Activated naive CD8-positive, alpha-beta T cell (primary cell): ENCODE data around the gene SPINT2.
"Not testable (repeated sequence)": the region's sequence is repeated elsewhere in the genome, so short reads cannot be mapped to it uniquely, and the experiment has no call there.

Experiments used
- H3K27ac Mint-ChIP-seq: one replicate; pipeline ENCODE4 v1.8.0; 2021; ENCODE audit warnings: mixed read lengths
- H3K27me3 Mint-ChIP-seq: one replicate; pipeline ENCODE4 v1.8.0; 2021; ENCODE audit warnings: mixed read lengths
- H3K36me3 Mint-ChIP-seq: one replicate; pipeline ENCODE4 v1.8.0; 2021; ENCODE audit warnings: mixed read lengths
- H3K4me1 Mint-ChIP-seq: one replicate; pipeline ENCODE4 v1.8.0; 2021; ENCODE audit warnings: low read depth, mixed read lengths
- H3K4me3 Mint-ChIP-seq: one replicate; pipeline ENCODE4 v1.8.0; 2021; ENCODE audit warnings: mild to moderate bottlenecking, mixed read lengths
- H3K9me3 Mint-ChIP-seq: one replicate; pipeline ENCODE4 v1.8.0; 2021; ENCODE audit warnings: low read depth, mixed read lengths

SPINT2 gene

DNA sequence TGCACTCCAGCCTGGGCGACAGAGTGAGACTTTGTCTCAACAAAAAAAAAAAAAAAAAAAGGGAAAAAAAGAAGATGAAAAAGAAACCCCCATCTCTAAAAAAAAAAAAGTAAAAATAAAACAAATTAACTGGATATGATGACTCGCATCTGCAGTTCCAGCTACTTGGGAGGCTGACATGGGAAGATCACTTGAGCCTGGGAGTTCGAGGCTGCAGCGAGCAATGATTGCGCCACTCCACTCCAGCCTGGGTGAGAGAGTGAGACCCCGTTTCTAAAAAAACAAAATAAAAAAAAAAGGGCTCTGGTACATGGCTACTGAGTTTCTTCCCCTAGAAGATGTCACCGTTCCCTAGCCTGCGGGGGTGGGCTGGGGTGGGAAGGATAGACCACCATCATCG is 68.9 kb downstream of the SPINT2 start:
- Mint-ChIP-seq H3K27me3 (no peaks in the 10 kb centered on the region), H3K27ac (no peak overlapping the region), H3K9me3 (no peaks in the 10 kb centered on the region), H3K4me1 (peaks cover 7% of the 10 kb centered on the region), H3K36me3 (no peaks in the 10 kb centered on the region), H3K4me3 (no peak overlapping the region)

DNA sequence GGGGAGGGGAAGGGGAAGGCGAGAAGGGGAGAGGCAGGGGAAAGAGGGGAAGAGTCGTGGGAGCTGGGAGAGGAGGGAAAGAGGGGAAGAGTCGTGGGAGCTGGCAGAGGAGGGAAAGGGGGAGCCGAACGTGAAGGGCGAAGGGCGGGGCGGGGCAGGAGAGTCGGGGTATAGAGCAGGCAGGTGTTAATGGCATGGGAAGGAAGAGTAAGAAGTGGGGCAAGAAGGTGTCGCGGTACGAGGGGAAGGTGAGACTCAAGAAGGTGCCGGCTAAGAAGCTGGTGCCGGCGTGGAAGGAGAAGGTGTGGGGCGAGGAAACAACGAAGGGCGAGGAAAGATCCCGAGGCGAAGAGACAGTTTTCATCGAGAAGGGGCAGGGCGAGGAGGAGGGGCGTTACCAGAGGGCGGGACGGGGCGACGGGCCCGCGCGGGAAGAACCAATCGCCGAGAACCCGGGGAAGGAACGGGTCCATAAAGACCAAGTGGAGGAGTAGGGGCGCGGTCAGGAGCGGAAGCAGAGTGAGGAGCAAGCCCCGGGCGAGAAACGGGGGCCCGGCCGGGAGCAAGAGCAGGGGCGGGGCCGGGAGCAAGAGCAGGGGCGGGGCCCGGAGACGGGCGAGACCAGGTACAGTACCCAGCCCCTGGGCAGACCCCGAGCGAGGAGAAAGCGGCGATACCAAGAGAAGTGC is 71.7 kb downstream of the SPINT2 start:
- H3K27me3 Mint-ChIP-seq = no peaks in the 10 kb centered on the region

DNA sequence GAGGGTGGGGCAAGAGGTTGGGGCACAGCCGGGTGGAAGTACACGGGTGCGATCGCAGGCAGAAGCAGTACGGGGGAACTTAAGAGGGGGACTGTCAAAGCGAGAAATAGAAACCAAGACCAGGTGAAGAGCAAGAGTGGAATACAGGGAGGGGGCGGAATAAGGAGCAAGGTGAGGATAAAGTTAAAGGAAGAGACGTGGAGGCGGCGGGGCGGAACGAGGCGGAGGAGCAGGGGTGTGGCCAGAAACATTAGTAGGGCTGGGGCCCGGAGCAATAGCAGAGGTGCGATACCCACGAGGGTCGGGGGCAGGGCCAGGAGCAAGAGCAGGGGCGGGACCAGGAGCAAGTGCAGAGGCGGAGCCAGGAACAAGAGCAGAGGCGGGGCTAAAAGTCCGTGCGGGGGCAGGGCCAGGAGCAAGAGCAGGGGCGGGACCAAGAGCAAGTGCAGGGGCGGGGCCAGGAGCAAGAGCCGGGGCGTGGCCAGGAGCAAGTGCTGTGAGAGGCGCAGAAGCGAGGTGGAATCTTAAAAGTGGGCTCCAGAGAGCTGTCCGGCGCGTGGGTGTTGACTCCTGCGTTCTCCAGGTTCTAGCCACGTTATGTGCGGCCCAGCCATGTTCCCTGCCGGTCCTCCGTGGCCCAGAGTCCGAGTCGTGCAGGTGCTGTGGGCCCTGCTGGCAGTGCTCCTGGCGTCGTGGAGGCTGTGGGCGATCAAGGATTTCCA is 72.4 kb downstream of the SPINT2 start:
- Mint-ChIP-seq H3K4me3 (peak overlapping the region; percentile 95), H3K27me3 (no peaks in the 10 kb centered on the region), H3K36me3 (no peaks in the 10 kb centered on the region), H3K27ac (peak overlapping the region; percentile 94), H3K4me1 (peaks cover 10% of the 10 kb centered on the region), H3K9me3 (no peaks in the 10 kb centered on the region)

More for the DNA sequence above, 71.7 kb downstream of the SPINT2 start:
- Mint-ChIP-seq H3K36me3 (no peaks in the 10 kb centered on the region), H3K27ac (peak overlapping the region; percentile 94), H3K9me3 (no peaks in the 10 kb centered on the region), H3K4me3 (peak overlapping the region; percentile 95), H3K4me1 (peaks cover 10% of the 10 kb centered on the region)

DNA sequence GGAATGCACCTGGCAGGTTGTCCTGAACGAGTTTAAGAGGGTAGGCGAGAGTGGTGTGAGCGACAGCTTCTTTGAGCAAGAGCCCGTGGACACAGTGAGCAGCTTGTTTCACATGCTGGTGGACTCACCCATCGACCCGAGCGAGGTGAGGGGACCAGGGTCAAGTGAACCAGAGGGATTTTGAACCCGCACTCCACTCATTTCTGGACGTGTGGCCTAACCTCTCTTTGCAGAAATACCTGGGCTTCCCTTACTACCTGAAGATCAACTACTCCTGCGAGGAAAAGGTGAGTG is 72.9 kb downstream of the SPINT2 start:
- peak overlapping the region; percentile 94 for H3K27ac Mint-ChIP-seq
- no peaks in the 10 kb centered on the region for H3K9me3 Mint-ChIP-seq
- H3K4me3 Mint-ChIP-seq = peak overlapping the region; percentile 95
- no peaks in the 10 kb centered on the region for H3K27me3 Mint-ChIP-seq
- H3K4me1 Mint-ChIP-seq = peaks cover 10% of the 10 kb centered on the region
- H3K36me3 Mint-ChIP-seq = no peaks in the 10 kb centered on the region

DNA sequence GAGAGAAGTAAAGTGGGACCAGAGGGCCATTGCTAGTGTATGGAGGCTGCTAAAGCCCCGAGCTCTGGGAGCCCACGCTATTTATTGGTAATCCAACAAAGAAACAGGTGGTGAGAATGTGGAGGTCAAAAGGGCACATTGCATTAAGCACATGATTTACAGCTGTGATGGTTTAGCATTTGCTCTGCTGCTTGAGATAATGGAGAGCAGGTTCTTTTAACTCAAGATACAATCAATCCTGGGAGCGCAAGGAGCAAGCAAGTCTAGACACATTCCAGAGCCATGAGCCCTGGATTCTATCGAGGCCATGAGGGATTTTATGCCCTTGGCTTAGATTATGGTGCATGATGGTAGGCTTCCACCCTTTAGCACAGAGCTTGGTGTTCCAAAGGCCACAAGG is 74.6 kb downstream of the SPINT2 start:
- not testable (repeated sequence) for H3K4me3 Mint-ChIP-seq, H3K27me3 Mint-ChIP-seq, H3K4me1 Mint-ChIP-seq, H3K36me3 Mint-ChIP-seq, H3K27ac Mint-ChIP-seq, H3K9me3 Mint-ChIP-seq

DNA sequence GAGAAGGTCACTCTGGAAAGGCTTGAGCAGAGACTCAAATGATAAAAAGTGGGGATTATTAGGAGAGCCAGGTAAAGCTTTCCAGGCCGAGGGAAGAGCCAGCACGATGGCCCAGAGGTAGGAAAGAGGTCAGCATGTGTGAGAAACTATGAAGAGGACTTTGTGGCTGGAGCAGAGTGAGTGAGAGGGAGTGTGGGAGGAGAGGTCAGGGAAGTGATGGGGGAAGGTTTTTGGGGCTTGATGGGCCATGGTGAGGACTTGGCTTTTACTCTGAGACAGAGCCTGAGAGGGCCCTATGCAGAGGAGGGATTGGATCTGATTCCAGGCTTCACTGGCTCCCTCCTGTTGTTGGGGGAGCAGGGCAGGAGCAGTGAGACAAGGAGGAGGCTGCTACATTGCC is 76.6 kb downstream of the SPINT2 start:
- no peaks in the 10 kb centered on the region for H3K36me3 Mint-ChIP-seq
- no peak overlapping the region for H3K4me3 Mint-ChIP-seq
- H3K9me3 Mint-ChIP-seq = no peaks in the 10 kb centered on the region
- no peak overlapping the region for H3K27ac Mint-ChIP-seq
- peaks cover 10% of the 10 kb centered on the region for H3K4me1 Mint-ChIP-seq
- no peaks in the 10 kb centered on the region for H3K27me3 Mint-ChIP-seq
